HG03280 (cell line): ENCODE results near the gene SIRT1.
"Not testable (repeated sequence)": the region's sequence is repeated elsewhere in the genome, so short reads cannot be mapped to it uniquely, and the experiment has no call there.

Experiments
- ATAC-seq: cut with Tn5 transposase; IDR thresholded peaks from one replicate; pipeline ENCODE4 v1.9.1; 2021; ENCODE audit warnings: mild to moderate bottlenecking, moderate library complexity; ENCODE audit not compliant: unreplicated experiment

The SIRT1 gene

DNA sequence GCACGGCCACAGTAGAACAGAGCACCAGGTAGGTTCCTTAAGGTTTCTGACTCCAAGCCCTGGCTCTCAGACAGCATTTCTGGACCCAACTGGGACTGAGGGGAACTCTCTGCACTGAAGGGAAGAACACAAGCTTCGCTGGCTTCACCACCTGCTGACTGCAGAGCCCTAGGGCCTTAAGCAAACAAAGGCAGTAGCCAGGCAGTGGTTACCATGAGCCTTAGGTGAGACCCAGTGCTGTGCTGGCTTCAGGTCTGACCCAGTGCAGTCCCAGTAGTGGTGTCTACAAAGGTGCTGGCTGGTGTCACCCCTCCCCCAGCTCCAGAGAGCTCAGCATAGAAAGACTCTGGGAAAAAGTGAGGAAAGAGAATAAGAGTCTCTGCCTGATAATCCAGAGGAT is 59.5 kb downstream of the SIRT1 start:
- ATAC-seq, result no peak

DNA sequence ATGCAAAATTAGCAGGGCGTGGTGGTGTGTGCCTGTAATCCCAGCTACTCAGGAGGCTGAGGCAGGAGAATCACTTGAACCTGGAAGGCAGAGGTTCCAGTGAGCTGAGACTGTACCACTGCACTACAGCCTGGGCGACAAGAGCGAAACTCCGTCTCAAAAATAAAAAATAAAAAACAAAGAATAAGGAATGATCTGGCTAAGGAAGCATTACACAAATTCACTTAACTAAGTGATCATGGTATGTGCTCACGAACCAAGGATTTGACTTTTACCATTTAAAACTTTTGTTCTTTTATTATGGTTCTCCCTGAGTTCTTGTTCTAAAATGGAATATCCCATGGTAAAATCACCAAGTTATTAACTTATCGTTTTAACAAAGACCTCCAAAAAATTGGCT is 71.2 kb downstream of the SIRT1 start:
- ATAC-seq, result no peak

- ATAC-seq, result no peak
Observed at GRCh38 chr10:67959839-67960476, 75.5 kb downstream of the SIRT1 start.

DNA sequence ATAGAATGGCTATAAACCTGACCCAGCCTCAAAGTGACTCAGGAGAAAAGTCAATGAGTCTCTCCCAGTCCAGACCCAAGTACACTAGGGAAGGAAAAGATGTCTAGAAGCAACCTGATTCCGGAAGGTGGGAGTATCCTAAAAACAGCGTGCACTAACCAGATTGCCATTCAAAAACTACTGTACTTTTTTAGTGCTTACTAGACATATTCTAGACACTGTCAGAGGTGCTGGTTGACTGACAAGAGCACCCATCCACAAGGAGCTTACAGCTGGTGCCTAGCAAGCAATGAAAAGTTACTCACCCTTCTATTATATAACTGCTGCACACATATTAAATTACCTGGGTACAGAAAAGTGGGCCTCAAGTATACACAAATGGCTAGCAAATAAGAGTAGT is 81.0 kb downstream of the SIRT1 start:
- ATAC-seq, result no peak

DNA sequence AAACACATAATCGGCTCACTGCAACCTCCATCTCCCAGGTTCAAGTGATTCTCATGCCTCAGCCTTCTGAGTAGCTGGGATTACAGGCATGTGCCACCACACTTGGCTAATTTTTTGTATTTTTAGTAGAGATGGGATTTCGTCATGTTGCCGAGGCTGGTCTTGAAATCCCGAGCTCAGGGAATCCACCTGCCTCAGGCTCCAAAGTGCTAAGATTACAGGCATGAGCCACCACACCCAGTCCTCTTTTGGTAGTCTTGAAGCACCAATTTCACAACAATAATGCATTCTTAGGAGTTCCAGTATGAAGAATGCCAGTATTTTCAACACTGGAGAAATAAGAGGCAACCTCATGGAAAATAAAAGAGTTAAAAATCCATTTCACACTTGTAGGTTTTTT is 81.6 kb downstream of the SIRT1 start:
- ATAC-seq, result not testable (repeated sequence)
